SW480 (cell line): Measurements from ENCODE around the gene MON1B.

Source experiments
- DNase-seq: peaks from one replicate; pipeline ENCODE4 v3.0.0-alpha.2; 2016; ENCODE audit warnings: low spot score

MON1B gene

GRCh38 chr16:77246150-77246549, 55.2 kb downstream of the MON1B start:
- DNase-seq: no peak

DNA sequence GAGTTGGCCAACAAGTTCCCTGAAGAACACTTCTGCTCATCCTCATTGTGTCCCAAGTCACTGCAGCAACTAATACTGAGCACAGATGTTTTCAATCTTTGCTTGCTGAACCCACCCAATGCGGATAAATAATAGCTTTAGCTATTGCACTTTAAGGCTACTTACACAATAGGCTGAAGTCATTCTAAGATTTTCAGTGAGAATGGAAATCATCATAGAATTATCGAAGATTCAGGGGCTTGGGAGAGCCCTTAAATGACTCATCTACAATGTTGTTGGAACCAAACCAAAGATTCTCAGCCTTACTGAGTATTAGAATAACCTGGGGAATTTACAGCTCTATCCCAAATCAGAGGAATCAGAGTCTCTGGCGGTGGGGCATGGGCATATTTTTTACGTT, 59.4 kb downstream of the MON1B start:
- DNase-seq: no peak
